CD4-positive, alpha-beta T cell treated with Interleukin-1 beta for 1 hour (primary cell): ENCODE data around the gene HECTD4.

Experiments
- DNase-seq, 2 donors: peaks; one replicate each; pipeline ENCODE4 v3.0.0-alpha.2; 2020 to 2022

The HECTD4 gene

GRCh38 chr12:112170971-112171596 is 211.1 kb downstream of the HECTD4 start:
- DNase-seq = no peak

DNA sequence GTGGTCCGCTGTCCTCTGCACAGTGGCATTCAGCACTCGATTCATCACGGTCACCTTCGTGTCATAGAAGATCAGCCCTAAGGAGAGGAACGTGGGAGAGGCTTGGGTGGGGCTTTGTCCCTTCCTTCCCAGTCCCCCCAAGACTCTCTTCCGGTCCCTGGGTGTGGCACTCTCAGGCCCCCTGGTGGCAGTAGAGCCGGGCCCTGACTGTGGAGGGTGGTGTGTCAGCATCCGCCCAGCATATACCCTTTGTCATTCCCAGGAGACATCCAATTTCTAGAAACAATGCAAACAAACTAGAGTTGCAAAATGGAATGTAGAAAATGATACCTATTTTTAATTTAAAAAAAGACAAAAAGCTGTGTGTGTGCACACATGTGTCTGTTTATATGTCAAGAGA is 211.9 kb downstream of the HECTD4 start:
- DNase-seq = peak; percentile 27 to 28

DNA sequence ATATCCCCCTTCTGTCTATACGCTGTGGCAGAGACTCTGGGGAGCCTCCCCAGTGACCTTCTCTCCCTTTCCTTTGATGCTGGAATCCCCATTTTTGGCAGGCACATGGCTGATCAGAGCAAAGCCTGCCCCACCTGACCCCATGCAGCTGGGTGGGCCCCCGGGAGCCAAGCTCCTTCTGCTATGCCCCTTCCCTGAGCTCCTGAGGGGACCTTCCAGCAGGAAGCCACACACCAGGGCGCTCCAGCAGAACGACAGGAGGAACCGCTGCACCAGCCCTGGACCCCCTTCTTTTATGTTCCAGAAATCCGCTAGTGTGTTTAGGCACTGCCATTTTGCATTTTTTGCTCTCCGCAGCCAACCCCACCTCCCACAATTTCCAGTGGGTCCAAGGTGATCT is 212.3 kb downstream of the HECTD4 start:
- DNase-seq = no peak

DNA sequence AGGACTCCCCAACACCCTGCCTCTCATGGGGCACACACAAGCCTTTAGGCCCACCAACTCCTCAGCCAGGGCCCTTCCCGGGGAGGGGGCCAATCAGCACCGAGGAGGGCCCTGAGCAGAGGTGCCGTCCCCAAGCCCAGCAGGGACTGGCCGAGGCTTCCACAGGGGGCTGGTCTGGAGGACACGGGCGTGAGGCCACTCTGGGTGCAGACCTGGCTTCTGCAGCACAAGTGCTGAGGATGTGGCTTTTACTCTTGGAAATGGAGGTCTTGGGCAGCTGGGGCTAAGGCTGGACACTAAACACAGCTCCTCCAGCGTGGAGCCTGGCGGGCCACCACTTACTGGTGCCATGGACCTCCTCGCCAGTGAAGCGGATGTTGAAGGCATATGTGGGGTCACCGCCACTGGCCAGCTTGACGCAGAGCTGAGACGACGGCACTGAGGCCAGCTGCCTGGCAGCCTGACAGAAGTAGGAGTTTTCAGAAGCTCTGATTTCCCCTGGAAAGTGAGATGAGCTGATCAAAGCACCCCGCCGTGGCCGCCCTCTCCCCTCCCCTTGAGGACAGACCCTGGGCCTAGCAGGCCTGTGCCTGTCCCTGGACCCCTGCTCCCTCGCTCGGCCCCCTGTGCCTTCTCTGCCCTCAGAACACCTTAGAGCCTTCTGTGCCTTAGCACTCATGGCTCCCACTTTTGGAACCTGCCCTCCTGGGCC is 212.9 kb downstream of the HECTD4 start:
- no peak for DNase-seq

DNA sequence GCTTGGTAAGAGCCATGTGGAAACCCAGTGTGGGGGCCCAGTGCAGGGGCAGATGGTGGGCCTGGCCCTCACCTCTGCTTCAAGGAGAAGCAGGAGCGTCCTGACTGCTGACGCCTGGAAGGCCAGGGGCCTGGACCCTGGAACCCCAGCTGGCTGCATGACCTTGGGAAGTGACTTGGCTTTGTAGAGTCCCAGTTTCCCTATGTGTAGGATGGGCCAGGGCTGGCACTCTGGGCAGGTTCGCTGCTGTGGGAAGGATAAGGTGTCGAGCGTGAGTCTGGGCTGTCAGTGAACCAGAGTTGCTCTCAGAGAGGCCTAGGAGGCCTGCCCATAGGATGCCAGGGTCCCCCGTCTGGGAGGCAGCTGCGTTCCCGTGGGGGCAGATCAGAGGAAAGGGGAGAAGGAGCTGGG is 213.7 kb downstream of the HECTD4 start:
- no peak for DNase-seq

DNA sequence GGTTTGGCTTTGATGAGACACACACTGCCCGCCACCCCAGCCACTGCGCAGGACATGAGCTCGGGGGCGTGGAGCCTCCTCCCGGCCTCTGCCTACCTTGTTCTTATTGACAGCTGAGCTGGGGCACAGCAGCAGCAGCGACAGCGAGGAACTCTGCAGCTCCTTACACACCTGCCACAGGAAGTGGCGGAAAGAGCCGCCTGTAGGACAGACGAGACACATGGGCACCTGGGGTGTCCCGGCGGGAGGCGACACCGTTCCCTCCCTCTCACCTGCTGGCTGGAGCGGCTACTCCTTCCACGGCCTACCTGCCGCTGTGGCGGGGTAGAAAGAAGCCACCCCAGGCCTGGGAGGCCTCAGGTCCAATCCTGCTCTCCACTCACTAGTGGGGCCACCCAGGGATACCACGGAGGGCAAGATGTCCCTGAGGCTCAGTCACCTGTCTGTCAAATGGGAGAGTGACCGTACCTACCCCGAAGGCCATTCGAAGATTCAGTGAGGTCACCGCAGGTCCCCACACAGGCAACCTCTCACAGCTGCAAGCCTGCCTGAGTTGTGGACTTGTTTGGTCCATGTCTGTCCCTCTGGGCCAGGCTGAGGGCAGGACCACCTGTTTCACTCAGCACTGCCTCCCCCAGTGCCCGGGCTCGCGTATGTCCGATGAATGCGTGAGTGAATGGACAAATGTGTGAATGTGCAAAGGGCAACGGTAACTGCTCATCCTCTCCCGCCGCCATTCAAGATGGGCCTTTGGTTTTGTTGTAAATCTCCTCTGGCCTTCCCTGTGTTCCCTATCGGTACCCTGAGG is 214.3 kb downstream of the HECTD4 start:
- DNase-seq = no peak

- DNase-seq = no peak
Observed at GRCh38 chr12:112167031-112167461, 215.2 kb downstream of the HECTD4 start.

DNA sequence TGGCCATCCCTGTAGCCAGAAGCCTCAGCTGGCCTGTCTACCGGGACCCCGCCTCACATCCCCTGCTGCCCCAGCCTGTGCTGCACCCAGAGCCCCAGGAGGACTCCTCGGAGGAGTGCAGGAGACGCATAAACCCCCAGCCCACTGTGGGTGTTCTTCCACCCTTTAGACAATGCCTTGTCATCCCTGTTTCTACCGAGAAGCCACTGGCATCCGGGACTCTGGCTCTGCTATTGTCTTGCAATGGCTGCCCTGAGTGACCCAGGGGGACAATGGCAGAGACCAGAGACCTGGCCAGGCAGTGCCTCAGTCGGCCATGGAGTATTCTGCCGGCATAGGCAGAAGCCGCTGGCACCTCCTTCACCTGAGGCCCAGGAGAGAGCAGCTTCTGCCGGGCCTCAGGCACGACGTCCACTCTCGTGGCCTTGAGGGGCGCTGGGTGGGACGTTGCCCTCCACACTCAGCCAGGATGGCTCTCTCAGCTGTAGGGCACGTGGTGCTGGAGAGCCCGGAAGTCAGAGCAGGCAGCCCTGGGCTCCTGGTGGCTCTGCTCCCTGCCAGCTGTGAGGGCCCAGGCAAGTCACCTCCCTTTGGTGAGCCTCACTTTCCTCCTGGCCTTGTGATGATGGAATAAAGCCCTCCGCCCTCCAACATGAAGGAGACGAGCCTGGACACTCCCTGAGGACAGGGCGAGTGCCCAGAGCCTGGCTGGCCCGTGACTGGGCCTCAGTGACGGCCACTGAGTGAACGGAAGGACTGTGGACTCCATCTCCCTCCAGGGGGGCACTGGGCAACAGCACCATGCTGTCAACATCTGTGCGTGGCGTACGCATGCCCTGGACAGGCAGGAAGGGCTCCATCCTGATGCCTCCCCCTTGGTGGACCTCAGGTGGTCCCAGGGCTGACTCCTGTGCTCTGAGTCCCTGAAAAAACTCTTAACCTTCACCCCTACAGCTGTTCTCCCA is 215.9 kb downstream of the HECTD4 start:
- no peak for DNase-seq

GRCh38 chr12:112165624-112166023 is 216.6 kb downstream of the HECTD4 start:
- DNase-seq = no peak

DNA sequence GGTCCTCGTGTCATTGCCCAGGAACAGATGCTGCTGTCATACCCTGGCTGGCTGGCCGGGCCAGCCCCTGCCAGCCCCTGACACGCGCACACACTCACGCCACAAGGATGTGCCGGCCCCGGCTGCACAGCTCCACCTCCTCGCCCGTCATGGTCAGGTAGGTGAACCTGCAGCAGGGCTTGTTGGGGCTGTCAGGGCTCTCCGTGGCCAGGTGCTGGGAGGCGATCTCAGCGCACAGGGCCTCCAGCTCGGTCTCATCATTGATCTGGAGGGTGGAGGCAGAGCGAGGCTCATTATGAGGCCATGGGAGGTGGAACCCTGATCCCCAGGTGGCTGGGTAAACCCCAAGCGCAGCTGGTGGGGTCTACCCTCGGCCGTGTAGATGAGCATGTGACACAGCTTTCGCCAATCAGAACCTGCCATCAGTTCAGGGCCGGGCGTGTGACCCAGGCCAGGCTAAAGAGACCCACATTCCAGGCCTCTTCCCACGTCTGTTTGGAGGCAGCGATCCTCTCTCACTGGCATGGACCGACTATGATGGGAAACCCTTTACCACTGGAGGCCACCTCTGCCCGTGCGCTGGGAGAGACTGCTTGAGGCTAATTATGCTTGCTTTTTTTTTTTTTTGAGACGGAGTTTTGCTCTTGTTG is 218.1 kb downstream of the HECTD4 start:
- no peak for DNase-seq

GRCh38 chr12:112163471-112163991 is 218.7 kb downstream of the HECTD4 start:
- DNase-seq = no peak

GRCh38 chr12:112163056-112163455 is 219.2 kb downstream of the HECTD4 start:
- no peak for DNase-seq

GRCh38 chr12:112162241-112162790 is 219.9 kb downstream of the HECTD4 start:
- no peak for DNase-seq

GRCh38 chr12:112161711-112162110 is 220.5 kb downstream of the HECTD4 start:
- no peak for DNase-seq

- no peak for DNase-seq
Observed at GRCh38 chr12:112160611-112161010, 221.6 kb downstream of the HECTD4 start.

- no peak for DNase-seq
Observed at GRCh38 chr12:112159146-112159541, 223.1 kb downstream of the HECTD4 start.

DNA sequence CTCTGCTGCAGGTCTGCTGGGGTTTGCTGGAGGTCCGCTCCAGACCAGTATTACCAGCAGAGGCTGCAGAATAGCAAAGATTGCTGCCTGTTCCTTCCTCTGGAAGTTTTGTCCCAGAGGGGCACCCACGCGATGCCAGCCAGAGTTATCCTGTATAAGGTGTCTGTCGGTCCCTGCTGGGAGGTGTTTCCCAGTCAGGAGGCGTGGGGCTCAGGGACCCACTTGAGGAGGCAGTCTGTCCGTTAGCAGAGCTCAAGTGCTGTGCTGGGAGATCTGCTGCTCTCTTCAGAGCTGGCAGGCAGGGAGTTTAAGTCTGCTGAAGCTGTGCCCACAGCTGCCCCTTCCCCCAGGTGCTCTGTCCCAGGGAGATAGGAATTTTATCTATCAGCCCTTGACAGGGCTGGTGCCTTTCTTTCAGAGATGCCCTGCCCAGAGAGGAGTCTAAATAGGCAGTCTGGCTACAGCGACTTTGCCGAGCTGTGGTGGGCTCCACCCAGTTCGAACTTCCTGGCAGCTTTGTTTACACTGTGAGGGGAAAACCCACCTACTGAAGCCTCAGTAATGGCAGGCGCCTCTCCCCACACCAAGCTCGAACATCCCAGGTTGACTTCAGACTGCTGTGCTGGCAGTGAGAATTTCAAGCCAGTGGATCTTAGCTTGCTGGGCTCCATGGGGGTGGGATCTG is 223.6 kb downstream of the HECTD4 start:
- DNase-seq = peak; percentile 55

DNA sequence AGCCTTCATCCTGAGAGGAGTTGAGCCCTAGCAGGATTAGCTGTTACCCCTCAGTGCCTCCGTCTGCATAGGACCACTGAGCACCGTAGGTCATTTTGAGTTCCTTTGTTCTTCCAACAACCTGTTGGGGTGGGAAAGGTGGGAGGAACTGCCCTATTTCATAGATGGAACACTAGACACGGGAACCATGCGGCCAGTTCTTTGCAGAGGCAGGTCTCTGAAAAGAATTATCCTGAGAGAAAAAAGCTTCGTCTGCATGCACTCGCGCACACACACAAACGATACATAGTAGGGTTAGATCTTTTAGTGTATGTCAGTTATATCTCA is 228.4 kb downstream of the HECTD4 start:
- no peak for DNase-seq

GRCh38 chr12:112153181-112153892 is 228.9 kb downstream of the HECTD4 start:
- no peak for DNase-seq
